ENCODE data around the gene MSLN. TPM values are rescaled to one million over a fixed set of nuclear protein-coding genes. Genes with fewer than 3 reads are reported as not detected.

MSLN gene
- total and polyA plus RNA-seq, 8 donors, result 0.92 to 83.7 (median 5.2) TPM; not detected in 1

- no peaks in the 10 kb centered on the region for H3K36me3 ChIP-seq
- TF ChIP-seq POLR2A (IDR thresholded peaks at IDR 0.05) (no peak), EP300 (IDR thresholded peaks at IDR 0.05) (no peak), CTCF (IDR thresholded peaks at IDR 0.05) (no peak), POLR2AphosphoS5 (IDR thresholded peaks at IDR 0.05) (no peak)
- DNase-seq, result no peak
- peaks cover 0 to 23% (median 14%) of the 10 kb centered on the region in 4 donors for H3K4me1 ChIP-seq
- H3K27me3 ChIP-seq, result peaks cover 7 to 84% (median 47%) of the 10 kb centered on the region in 3 donors
- intact Hi-C loops (cut with DNase I; ENCODE audit: low total_unique reads), result no loop called here
- no peak overlapping the region for H3K27ac ChIP-seq
- peaks cover 0 to 4% (median 0%) of the 10 kb centered on the region in 4 donors for H3K9me3 ChIP-seq
- WGBS, 5 donors, result 44 to 60% (median 51%) methylated on average over 7 to 22 of the region's 22 CpGs
- no peak overlapping the region for H3K4me3 ChIP-seq
These were observed 41.2 kb downstream of the MSLN start for GRCh38 chr16:801584-802363.

DNA sequence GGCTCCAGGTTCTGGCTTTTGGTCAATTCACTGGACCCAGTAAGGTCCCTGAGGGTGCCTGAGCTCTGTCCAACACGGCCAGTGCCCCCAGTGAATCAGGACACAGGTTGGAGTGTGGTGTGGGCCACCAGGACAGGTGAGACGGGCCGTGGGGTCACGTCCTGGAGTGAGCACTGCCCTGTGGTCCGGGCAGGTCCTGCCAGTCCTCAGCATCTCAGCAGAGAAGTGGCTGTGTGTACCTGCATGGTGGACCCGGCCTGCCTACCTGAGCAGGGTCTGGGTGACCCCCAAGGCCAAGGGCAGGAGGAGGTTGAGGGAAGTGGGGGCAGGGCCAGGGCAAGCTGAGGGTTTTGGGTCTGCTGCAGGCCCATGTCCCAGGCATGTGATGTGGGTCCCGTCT is 41.9 kb downstream of the MSLN start:
- Histone ChIP-seq H3K27ac (no peak overlapping the region), H3K9me3 (peaks cover 0 to 4% (median 0%) of the 10 kb centered on the region in 4 donors), H3K36me3 (no peaks in the 10 kb centered on the region), H3K4me3 (no peak overlapping the region), H3K27me3 (peaks cover 5 to 77% (median 47%) of the 10 kb centered on the region in 3 donors), H3K4me1 (peaks cover 0 to 27% (median 16%) of the 10 kb centered on the region in 4 donors)
- WGBS, 5 donors, result 60 to 74% (median 61%) methylated on average over 2 to 7 of the region's 7 CpGs
- intact Hi-C loops (cut with DNase I; ENCODE audit: low total_unique reads), result no loop called here
- TF ChIP-seq EP300 (IDR thresholded peaks at IDR 0.05) (no peak), CTCF (IDR thresholded peaks at IDR 0.05) (no peak), POLR2A (IDR thresholded peaks at IDR 0.05) (no peak), POLR2AphosphoS5 (IDR thresholded peaks at IDR 0.05) (no peak)
- no peak for DNase-seq

GRCh38 chr16:802914-803753 is 42.6 kb downstream of the MSLN start:
- no peak overlapping the region for H3K27ac ChIP-seq
- intact Hi-C loops (cut with DNase I; ENCODE audit: low total_unique reads), result no loop called here
- peaks cover 5 to 71% (median 47%) of the 10 kb centered on the region in 3 donors for H3K27me3 ChIP-seq
- 59 to 78% (median 72%) methylated on average over 25 to 33 of the region's 33 CpGs for WGBS, 5 donors
- no peak for DNase-seq
- H3K4me3 ChIP-seq, result no peak overlapping the region
- TF ChIP-seq POLR2AphosphoS5 (IDR thresholded peaks at IDR 0.05), result no peak
- TF ChIP-seq POLR2A (IDR thresholded peaks at IDR 0.05), result no peak
- no peak for TF ChIP-seq EP300 (IDR thresholded peaks at IDR 0.05)
- no peak for TF ChIP-seq CTCF (IDR thresholded peaks at IDR 0.05)
- H3K36me3 ChIP-seq, result no peaks in the 10 kb centered on the region
- peaks cover 2 to 30% (median 19%) of the 10 kb centered on the region in 4 donors for H3K4me1 ChIP-seq
- H3K9me3 ChIP-seq, result peaks cover 0 to 1% (median 0%) of the 10 kb centered on the region in 4 donors

GRCh38 chr16:803754-804080 is 43.2 kb downstream of the MSLN start:
- no peaks in the 10 kb centered on the region for H3K9me3 ChIP-seq
- TF ChIP-seq POLR2AphosphoS5 (IDR thresholded peaks at IDR 0.05) (no peak), CTCF (IDR thresholded peaks at IDR 0.05) (no peak)
- H3K36me3 ChIP-seq, result no peaks in the 10 kb centered on the region
- intact Hi-C loops (cut with DNase I; ENCODE audit: low total_unique reads), result no loop called here
- WGBS, 5 donors, result 27 to 45% (median 35%) methylated on average over 8 of the region's 8 CpGs
- H3K27ac ChIP-seq, result no peak overlapping the region
- peaks cover 5 to 68% (median 47%) of the 10 kb centered on the region in 3 donors for H3K27me3 ChIP-seq
- no peak for DNase-seq
- no peak overlapping the region for H3K4me3 ChIP-seq
- peaks cover 8 to 36% (median 25%) of the 10 kb centered on the region in 4 donors for H3K4me1 ChIP-seq
